Activated effector memory CD4-positive, alpha-beta T cell treated with anti-CD3 and anti-CD28 coated beads, Interleukin-2, amount 50 U/mL, for 16 hours (primary cell): Measurements from ENCODE around the gene MSI1.

Experiments
- DNase-seq: peaks from one replicate; pipeline ENCODE4 v3.0.0-alpha.2; 2020

MSI1 gene

GRCh38 chr12:120376934-120377572 lies 8.1 kb upstream of the MSI1 start:
- DNase-seq: no peak

GRCh38 chr12:120376416-120376815 lies 7.5 kb upstream of the MSI1 start:
- no peak for DNase-seq

GRCh38 chr12:120376009-120376408 lies 7.0 kb upstream of the MSI1 start:
- no peak for DNase-seq

GRCh38 chr12:120373683-120374082 lies 4.7 kb upstream of the MSI1 start:
- DNase-seq: no peak

GRCh38 chr12:120370343-120371243 lies 1.6 kb upstream of the MSI1 start:
- DNase-seq: no peak

GRCh38 chr12:120369603-120370342 lies 809 bp upstream of the MSI1 start:
- no peak for DNase-seq

- peak; percentile 71 for DNase-seq
These were observed 808 bp downstream of the MSI1 start for GRCh38 chr12:120367924-120368788.

GRCh38 chr12:120367233-120367923 lies 1.6 kb downstream of the MSI1 start:
- no peak for DNase-seq

- DNase-seq: no peak
These were observed 2.1 kb downstream of the MSI1 start for GRCh38 chr12:120366845-120367232.

GRCh38 chr12:120366341-120366705 lies 2.6 kb downstream of the MSI1 start:
- no peak for DNase-seq

- DNase-seq: no peak
These were observed 3.2 kb downstream of the MSI1 start for GRCh38 chr12:120365675-120366340.

- no peak for DNase-seq
These were observed 4.5 kb downstream of the MSI1 start for GRCh38 chr12:120364487-120364886.

- DNase-seq: no peak
These were observed 5.6 kb downstream of the MSI1 start for GRCh38 chr12:120363274-120363855.

GRCh38 chr12:120362516-120363273 lies 6.3 kb downstream of the MSI1 start:
- DNase-seq: no peak

- DNase-seq: no peak
These were observed 7.3 kb downstream of the MSI1 start for GRCh38 chr12:120361506-120362208.

GRCh38 chr12:120359128-120359527 lies 9.8 kb downstream of the MSI1 start:
- no peak for DNase-seq

GRCh38 chr12:120358412-120359100 lies 10.4 kb downstream of the MSI1 start:
- no peak for DNase-seq

- no peak for DNase-seq
These were observed 11.9 kb downstream of the MSI1 start for GRCh38 chr12:120357104-120357503.

GRCh38 chr12:120356567-120357030 lies 12.4 kb downstream of the MSI1 start:
- peak; percentile 91 for DNase-seq
